C4-2B (cell line): ENCODE data around the gene DLL3.

Experiments
- ZFX ChIP-seq: fragments of 450-650 bp; IDR thresholded peaks from 2 replicates; pipeline ENCODE4 v1.6.1; 2017
- TF ChIP-seq, protein P1 (sequence below): fragments of 450-650 bp; conservative IDR thresholded peaks from 2 replicates; pipeline ENCODE4 v1.5.1; 2017; ENCODE audit warnings: mild to moderate bottlenecking

DNA sequence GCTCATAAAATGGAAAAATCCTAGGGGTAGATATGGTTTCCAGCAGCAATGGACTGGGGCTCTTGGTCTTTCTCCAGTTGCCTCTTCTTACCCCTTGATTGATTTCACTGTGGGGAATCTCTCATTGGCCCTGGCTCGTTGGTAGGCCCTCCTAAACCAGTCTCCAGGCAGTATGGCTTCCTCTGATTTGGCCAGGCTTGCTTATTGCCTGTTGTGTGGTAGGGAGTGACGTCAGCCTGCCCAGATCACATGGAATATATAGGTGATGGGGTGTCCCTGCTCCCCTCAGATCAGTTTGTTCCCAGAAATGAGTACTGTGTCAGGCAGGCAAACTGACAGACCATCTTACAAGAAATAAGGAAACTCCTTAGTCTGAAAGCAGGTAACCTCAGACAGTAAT lies 10.5 kb downstream of the DLL3 start:
- TF ChIP-seq, protein P1, sequence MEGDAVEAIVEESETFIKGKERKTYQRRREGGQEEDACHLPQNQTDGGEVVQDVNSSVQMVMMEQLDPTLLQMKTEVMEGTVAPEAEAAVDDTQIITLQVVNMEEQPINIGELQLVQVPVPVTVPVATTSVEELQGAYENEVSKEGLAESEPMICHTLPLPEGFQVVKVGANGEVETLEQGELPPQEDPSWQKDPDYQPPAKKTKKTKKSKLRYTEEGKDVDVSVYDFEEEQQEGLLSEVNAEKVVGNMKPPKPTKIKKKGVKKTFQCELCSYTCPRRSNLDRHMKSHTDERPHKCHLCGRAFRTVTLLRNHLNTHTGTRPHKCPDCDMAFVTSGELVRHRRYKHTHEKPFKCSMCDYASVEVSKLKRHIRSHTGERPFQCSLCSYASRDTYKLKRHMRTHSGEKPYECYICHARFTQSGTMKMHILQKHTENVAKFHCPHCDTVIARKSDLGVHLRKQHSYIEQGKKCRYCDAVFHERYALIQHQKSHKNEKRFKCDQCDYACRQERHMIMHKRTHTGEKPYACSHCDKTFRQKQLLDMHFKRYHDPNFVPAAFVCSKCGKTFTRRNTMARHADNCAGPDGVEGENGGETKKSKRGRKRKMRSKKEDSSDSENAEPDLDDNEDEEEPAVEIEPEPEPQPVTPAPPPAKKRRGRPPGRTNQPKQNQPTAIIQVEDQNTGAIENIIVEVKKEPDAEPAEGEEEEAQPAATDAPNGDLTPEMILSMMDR, result no peak
- TF ChIP-seq ZFX, result no peak
